HUES48 (cell line): ENCODE data around the gene DIAPH3.
"Not testable (repeated sequence)": the region's sequence is repeated elsewhere in the genome, so short reads cannot be mapped to it uniquely, and the experiment has no call there.

ENCODE experiments used
- H3K27ac ChIP-seq: one replicate; pipeline ENCODE4 v1.7.0; 2013; ENCODE audit warnings: low read depth, low read length, inconsistent platforms
- H3K27me3 ChIP-seq: 2 replicates; pipeline ENCODE4 v1.6.1; 2013; ENCODE audit warnings: mild to moderate bottlenecking, low read length; ENCODE audit not compliant: control insufficient read depth, insufficient read depth
- H3K36me3 ChIP-seq: 2 replicates; pipeline ENCODE4 v1.6.1; 2013; ENCODE audit warnings: low read length; ENCODE audit not compliant: control insufficient read depth, insufficient read depth
- H3K4me1 ChIP-seq: 2 replicates; pipeline ENCODE4 v1.6.1; 2013; ENCODE audit warnings: mild to moderate bottlenecking, low read length; ENCODE audit not compliant: control insufficient read depth, insufficient read depth
- H3K4me3 ChIP-seq: 2 replicates; pipeline ENCODE4 v1.5.1; 2013; ENCODE audit warnings: mild to moderate bottlenecking, low read depth, low read length
- H3K9ac ChIP-seq: 2 replicates; pipeline ENCODE4 v1.6.1; 2013; ENCODE audit warnings: mild to moderate bottlenecking, low read depth, low read length, moderate library complexity
- H3K9me3 ChIP-seq: 2 replicates; pipeline ENCODE4 v1.6.1; 2013; ENCODE audit warnings: low read length; ENCODE audit not compliant: control insufficient read depth, insufficient read depth

The DIAPH3 gene, protein sequence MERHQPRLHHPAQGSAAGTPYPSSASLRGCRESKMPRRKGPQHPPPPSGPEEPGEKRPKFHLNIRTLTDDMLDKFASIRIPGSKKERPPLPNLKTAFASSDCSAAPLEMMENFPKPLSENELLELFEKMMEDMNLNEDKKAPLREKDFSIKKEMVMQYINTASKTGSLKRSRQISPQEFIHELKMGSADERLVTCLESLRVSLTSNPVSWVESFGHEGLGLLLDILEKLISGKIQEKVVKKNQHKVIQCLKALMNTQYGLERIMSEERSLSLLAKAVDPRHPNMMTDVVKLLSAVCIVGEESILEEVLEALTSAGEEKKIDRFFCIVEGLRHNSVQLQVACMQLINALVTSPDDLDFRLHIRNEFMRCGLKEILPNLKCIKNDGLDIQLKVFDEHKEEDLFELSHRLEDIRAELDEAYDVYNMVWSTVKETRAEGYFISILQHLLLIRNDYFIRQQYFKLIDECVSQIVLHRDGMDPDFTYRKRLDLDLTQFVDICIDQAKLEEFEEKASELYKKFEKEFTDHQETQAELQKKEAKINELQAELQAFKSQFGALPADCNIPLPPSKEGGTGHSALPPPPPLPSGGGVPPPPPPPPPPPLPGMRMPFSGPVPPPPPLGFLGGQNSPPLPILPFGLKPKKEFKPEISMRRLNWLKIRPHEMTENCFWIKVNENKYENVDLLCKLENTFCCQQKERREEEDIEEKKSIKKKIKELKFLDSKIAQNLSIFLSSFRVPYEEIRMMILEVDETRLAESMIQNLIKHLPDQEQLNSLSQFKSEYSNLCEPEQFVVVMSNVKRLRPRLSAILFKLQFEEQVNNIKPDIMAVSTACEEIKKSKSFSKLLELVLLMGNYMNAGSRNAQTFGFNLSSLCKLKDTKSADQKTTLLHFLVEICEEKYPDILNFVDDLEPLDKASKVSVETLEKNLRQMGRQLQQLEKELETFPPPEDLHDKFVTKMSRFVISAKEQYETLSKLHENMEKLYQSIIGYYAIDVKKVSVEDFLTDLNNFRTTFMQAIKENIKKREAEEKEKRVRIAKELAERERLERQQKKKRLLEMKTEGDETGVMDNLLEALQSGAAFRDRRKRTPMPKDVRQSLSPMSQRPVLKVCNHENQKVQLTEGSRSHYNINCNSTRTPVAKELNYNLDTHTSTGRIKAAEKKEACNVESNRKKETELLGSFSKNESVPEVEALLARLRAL

DNA sequence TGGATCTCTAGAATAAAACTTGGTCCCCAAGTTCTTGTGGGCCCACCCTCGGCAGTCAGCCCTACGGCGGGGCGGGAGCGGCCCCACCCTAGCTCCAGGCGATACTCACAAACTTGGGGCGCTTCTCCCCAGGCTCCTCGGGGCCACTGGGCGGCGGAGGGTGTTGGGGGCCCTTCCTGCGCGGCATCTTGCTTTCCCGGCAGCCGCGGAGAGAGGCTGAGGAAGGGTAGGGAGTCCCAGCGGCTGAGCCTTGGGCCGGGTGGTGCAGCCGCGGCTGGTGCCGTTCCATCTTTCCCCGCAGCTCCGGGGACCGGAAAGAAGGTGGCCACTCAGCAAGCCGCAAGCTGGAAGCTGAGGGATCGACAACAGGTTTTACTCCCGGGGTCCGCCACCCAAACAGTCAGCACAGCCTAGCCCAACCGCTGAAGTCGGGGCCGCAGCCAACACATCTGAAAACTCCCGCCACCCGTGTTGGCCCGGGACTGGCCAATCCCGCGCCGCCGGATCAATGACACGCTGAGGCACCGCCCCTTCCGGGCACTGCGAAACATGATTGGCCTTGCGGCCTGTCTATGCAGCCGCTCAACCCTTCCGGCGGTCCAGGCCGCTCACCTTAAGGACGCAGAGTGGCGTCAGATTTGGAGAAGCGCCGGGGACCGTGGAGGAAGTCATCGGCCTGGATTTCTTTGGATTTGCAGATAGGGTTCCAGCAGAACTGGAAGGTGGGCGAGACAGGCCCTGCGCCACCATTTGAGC lies at the start of gene DIAPH3:
Gene DIAPH3, minus strand, starts transcription at position 451 of the 756 bp plus-strand sequence. Its CDS starts 162 bp downstream, at position 289.
- no peaks in the 10 kb centered on the region for H3K27me3 ChIP-seq
- H3K4me1 ChIP-seq = peaks cover 27% of the 10 kb centered on the region
- peaks cover 10% of the 10 kb centered on the region; the same call in 1 of the 2 replicates for H3K36me3 ChIP-seq
- H3K9ac ChIP-seq = peak within 1 kb of the TSS; percentile 95
- peak within 1 kb of the TSS; percentile 84 for H3K4me3 ChIP-seq
- peak within 1 kb of the TSS; percentile 98 for H3K27ac ChIP-seq
- no peaks in the 10 kb centered on the region for H3K9me3 ChIP-seq

DNA sequence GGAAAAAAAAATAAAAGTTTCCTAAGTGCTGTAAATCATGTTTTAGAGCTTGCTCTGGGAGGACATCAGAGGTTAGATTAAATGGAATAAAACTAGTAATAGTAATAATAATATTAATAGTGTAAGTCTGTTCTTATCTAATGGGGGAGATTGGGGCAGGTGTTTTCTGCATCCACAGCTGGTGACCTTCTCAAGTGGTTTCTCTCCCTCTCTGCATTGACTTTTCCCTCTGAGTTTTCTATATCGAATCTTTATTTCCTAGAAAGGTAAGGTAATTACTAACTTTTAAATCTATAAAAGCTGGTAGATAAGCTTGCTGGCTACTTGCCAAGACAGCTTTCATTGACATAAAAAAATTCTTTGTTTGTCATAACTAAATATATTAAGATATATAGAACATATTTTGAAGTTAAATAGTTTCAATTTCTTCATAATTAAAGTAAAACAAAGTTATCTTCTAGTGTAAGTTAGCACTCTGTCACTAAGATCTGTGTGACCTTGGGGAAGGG lies 49.6 kb upstream of the DIAPH3 start:
- Histone ChIP-seq H3K4me1 (no peaks in the 10 kb centered on the region), H3K9ac (no peak overlapping the region), H3K9me3 (no peaks in the 10 kb centered on the region), H3K27me3 (no peaks in the 10 kb centered on the region), H3K4me3 (no peak overlapping the region), H3K27ac (no peak overlapping the region), H3K36me3 (no peaks in the 10 kb centered on the region)

DNA sequence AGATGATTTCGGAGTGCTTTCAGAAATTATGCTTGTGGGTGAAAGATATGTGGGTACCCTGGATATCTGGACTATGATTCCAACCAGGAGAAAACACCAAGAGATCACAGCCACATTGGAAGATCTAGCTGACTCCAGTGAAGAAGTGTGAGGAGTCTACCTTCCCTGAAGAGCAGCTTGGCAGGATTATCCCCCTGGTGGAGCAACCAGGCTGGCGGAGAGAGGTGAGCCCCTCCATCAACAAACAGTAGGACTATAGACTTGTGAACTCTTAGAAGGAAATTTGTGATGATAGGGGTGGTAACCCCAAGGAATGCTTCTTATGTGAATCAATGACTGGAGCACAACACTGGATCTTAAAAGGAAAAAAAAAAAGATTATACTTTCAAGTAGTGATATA lies 47.8 kb upstream of the DIAPH3 start:
- no peak overlapping the region for H3K4me3 ChIP-seq
- no peaks in the 10 kb centered on the region for H3K9me3 ChIP-seq
- H3K36me3 ChIP-seq = no peaks in the 10 kb centered on the region
- no peak overlapping the region for H3K27ac ChIP-seq
- H3K27me3 ChIP-seq = no peaks in the 10 kb centered on the region
- no peaks in the 10 kb centered on the region for H3K4me1 ChIP-seq
- H3K9ac ChIP-seq = no peak overlapping the region

DNA sequence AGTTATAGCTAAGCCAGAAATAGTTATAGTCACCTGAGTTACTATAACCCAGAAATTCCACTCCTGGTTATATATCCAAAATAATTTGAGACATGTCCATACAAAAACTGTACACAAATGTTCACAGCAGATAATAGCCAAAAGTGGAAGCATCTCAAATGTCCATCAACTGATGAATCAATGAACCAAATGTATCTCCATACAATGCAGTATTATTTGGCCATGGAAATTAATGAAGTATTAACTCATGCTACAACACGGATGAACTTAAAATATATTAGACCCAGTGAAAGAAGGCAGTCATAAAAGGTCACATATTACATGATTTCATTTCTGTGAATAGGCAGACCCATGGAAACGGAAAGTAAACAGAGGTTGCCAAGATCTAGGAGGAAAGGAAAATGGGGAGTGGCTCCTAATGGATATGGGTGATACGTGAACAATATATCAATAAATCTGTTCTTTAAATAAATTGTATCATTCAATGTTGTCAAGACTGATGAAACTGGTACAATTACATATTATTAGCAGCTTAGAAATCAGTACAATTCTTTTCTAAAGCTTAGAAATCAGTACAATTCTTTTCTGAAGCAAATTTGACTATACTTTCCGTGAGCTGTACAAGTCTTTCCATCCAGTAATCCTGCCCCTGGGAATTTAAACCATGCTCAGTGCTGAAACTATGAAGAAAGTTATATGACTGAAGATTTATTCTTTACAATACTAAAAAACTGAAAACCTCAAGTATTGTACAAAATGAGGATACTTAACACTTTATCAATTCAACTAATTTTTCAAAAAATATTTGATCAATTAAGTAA lies 47.0 kb upstream of the DIAPH3 start:
- Histone ChIP-seq H3K4me1 (no peaks in the 10 kb centered on the region), H3K27me3 (no peaks in the 10 kb centered on the region), H3K4me3 (no peak overlapping the region), H3K9ac (no peak overlapping the region), H3K9me3 (no peaks in the 10 kb centered on the region), H3K27ac (no peak overlapping the region), H3K36me3 (no peaks in the 10 kb centered on the region)

DNA sequence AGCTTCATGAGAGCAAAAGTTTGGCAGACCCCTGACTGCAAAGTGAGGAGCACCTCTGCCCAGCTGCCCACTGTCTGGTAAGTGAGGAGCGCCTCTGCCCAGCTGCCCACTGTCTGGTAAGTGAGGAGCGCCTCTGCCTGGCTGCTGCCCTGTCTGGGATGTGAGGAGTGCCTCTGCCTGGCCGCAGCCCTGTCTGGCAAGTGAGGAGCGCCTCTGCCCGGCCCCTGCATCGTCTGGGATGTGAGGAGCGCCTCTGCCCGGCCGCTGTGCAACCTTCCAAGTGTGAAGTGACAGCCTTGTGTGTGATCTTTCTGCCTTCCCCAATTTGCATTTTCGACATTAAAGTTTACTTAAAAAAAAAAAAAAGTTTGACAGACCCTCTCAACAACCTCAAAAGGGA lies 41.8 kb upstream of the DIAPH3 start:
- H3K27ac ChIP-seq, H3K9ac ChIP-seq, H3K4me3 ChIP-seq, H3K9me3 ChIP-seq, H3K27me3 ChIP-seq, H3K4me1 ChIP-seq, H3K36me3 ChIP-seq: not testable (repeated sequence)

DNA sequence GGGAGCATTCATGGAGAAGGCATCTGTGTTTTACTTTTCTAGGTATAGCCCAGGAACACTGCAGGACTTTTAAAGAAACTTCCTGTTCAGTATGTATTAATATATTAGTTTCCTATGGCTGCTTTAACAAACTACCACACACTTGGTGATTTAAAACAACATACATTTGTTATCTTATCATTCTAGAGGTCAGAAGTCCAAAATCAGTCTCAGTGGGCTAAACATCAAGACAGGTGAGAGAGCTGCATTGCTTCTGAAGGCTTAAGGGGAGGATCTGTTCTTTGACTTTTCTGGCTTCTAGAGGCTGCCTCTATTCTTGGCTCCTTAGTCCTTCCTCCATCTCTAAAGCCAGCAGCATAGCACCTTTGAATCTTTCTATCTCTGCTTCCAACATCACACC lies 37.6 kb upstream of the DIAPH3 start:
- H3K9me3 ChIP-seq = no peaks in the 10 kb centered on the region
- no peaks in the 10 kb centered on the region for H3K4me1 ChIP-seq
- no peaks in the 10 kb centered on the region for H3K27me3 ChIP-seq
- no peaks in the 10 kb centered on the region for H3K36me3 ChIP-seq
- no peak overlapping the region for H3K4me3 ChIP-seq
- no peak overlapping the region for H3K27ac ChIP-seq
- no peak overlapping the region for H3K9ac ChIP-seq

DNA sequence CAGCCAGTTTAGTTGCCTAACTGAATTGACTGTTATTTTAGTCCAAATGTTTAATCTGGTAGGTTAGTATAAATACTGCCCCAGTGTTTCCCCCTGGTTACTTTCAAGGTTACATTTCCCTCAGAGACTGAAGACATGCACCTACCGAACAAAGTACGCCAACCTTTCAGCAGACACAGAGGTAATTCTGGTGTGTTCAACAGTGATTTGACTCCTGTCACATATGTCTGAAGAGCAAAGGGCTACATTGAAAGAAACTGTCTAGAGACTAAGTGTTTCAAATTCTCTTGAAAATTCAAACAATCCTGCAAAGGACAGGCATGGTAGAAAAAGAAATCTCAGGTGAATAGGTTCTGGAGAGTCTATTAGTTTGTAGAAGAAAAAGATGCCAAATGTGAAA lies 32.2 kb upstream of the DIAPH3 start:
- not testable (repeated sequence) for H3K27me3 ChIP-seq, H3K9ac ChIP-seq, H3K36me3 ChIP-seq, H3K27ac ChIP-seq, H3K4me3 ChIP-seq, H3K9me3 ChIP-seq, H3K4me1 ChIP-seq

DNA sequence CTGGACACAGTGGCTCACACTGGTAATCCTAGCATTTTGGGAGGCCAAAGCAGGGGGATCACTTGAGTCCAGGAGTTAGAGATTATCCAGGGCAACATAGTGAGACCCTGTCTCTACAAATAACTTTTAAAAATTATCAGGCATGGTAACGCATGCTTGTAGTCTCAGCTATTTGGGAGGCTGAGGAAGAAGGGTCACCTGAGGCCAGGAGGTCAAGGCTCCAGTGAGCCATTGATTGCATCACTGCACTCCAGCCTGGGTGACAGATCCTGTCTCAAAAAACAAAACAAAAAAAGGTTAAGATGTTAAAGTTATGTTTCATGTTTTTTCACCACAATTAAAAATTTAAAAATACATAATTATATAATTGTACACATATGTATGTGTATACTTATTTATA lies 19.2 kb upstream of the DIAPH3 start:
- Histone ChIP-seq H3K27ac (no peak overlapping the region), H3K36me3 (no peaks in the 10 kb centered on the region), H3K27me3 (no peaks in the 10 kb centered on the region), H3K9me3 (no peaks in the 10 kb centered on the region), H3K9ac (no peak overlapping the region), H3K4me3 (no peak overlapping the region), H3K4me1 (no peaks in the 10 kb centered on the region)

DNA sequence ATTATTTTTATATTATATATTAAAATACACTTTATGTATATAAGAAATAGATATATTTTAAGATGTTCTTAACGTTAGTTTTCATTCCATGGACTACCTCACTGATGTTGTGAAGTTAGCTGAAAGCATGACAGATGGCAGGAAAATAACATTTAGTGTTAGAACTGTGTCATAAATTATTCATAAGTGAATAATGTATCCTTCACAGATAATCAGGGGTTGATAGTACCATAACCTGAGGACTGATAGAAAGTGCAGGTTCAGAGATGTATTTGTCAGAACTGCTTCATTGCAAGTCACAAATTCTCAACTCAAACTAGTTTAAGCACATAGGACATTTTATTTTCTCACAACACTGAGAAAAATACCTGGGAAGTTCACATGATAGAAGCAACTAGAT lies 14.6 kb upstream of the DIAPH3 start:
- H3K4me3 ChIP-seq = no peak overlapping the region
- H3K4me1 ChIP-seq = no peaks in the 10 kb centered on the region
- no peaks in the 10 kb centered on the region for H3K9me3 ChIP-seq
- no peak overlapping the region for H3K9ac ChIP-seq
- no peaks in the 10 kb centered on the region for H3K36me3 ChIP-seq
- no peak overlapping the region for H3K27ac ChIP-seq
- H3K27me3 ChIP-seq = no peaks in the 10 kb centered on the region

DNA sequence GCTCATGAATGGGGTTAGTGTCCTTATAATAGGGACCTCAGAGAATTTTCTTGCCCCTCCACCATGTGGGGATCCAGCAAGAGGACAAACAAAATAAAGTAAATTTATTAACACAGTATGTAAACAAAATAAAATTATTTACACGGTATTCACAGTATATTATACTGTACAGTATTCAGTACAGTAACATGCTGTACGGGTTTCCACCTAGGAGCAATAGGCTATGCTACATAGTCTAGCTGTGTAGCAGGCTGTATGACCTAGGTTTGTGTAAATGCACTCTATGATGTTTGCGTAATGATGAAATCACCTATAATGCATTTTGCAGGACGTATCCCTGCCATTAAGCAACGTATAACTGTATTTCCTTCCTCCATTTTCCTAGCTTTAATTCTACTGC lies 11.8 kb upstream of the DIAPH3 start:
- H3K4me1 ChIP-seq = no peaks in the 10 kb centered on the region
- no peaks in the 10 kb centered on the region for H3K27me3 ChIP-seq
- no peak overlapping the region for H3K4me3 ChIP-seq
- no peak overlapping the region for H3K27ac ChIP-seq
- H3K9me3 ChIP-seq = no peaks in the 10 kb centered on the region
- H3K9ac ChIP-seq = no peak overlapping the region
- H3K36me3 ChIP-seq = no peaks in the 10 kb centered on the region
